HepG2 (cell line): Measurements from ENCODE around the gene KSR1. TPM values are rescaled to one million over a fixed set of nuclear protein-coding genes. Genes with fewer than 3 reads are reported as not detected.
A peak's percentile ranks its signal among the peaks of the same experiment; 100 is the strongest.

Experiments
- ATAC-seq: fragments of 200-7000 bp; cut with Tn5 transposase; 3 replicates; pipeline ENCODE4 v1.9.1; 2020; ENCODE audit warnings: mild to moderate bottlenecking, moderate library complexity
- BruUV-seq: library from RNA; stranded (reverse); fragments of 400-500 nt; replicated peaks from 2 replicates; lab custom pipeline; 2021; lab: Mats Ljungman, UMichigan
- CTCF ChIA-PET: fragments of 300-600 bp; formaldehyde crosslinking; extraction: SDS; loops from one replicate; lab custom pipeline; 2021; ENCODE audit warnings: low total read pairs, inconsistent platforms, low intra/inter-chr PET ratio; lab: Yijun Ruan, JAX
- POLR2A ChIA-PET: fragments of 350-600 bp; sonication (Branson Sonifier 250); formaldehyde crosslinking; loops from one replicate; lab custom pipeline; 2020; ENCODE audit warnings: antibody characterized with exemption, inconsistent platforms; lab: Yijun Ruan, JAX
- DNase-seq: peaks from one replicate; pipeline ENCODE4 v3.0.0-alpha.2; 2015; ENCODE audit warnings: low spot score
- FAIRE-seq: peaks from 3 replicates; lab custom pipeline; 2011; peaks lifted over from hg19 to GRCh38; lab: Jason Lieb, UNC
- H2AFZ ChIP-seq: one replicate; pipeline ENCODE4 v1.6.1; 2011; ENCODE audit warnings: low read length, inconsistent platforms
- H3K27ac ChIP-seq: fragments of 300-600 bp; 3 replicates; pipeline ENCODE4 v1.8.0; 2011; ENCODE audit warnings: mixed run types, mild to moderate bottlenecking, mixed read lengths, low read length, inconsistent platforms; ENCODE audit not compliant: insufficient read depth; ENCODE audit errors: extremely low read length
- H3K27me3 ChIP-seq, 2 experiments: fragments of 200-600 bp in 1 of 2; 2 replicates in 1 of 2; 3 replicates in 1 of 2; pipeline versions ENCODE4 v1.6.0 to v1.8.0; 2011; ENCODE audit warnings: low read length in 2 of 2, mild to moderate bottlenecking in 2 of 2, moderate library complexity in 2 of 2, inconsistent platforms in 1 of 2; ENCODE audit not compliant: insufficient read depth in 2 of 2, control insufficient read depth in 1 of 2
- H3K36me3 ChIP-seq, 2 experiments: fragments of 200-600 bp in 1 of 2; replicated peaks in 1 of 2; 2 replicates in 1 of 2; 3 replicates in 1 of 2; pipeline versions ENCODE4 v1.5.1 to v1.8.0; 2011; ENCODE audit warnings: low read length in 2 of 2, inconsistent platforms in 1 of 2; ENCODE audit not compliant: insufficient read depth in 2 of 2, control insufficient read depth in 1 of 2
- H3K4me1 ChIP-seq: 2 replicates; pipeline ENCODE4 v1.5.1; 2012; ENCODE audit warnings: low read length, inconsistent platforms; ENCODE audit not compliant: insufficient read depth
- H3K4me2 ChIP-seq: 2 replicates; pipeline ENCODE4 v1.6.0; 2011; ENCODE audit warnings: low read depth, low read length, inconsistent platforms
- H3K4me3 ChIP-seq, 3 experiments: fragments of 200-600 bp in 1 of 3; sonication (generic), shearing (Covaris generic) in 1 of 3; replicated peaks in 1 of 3; 2 replicates each; pipeline ENCODE4 v1.5.1; 2011 to 2016; ENCODE audit warnings: low read length in 3 of 3, inconsistent platforms in 2 of 3, low read depth in 2 of 3, mild to moderate bottlenecking in 2 of 3, control low read depth in 1 of 3, mixed read lengths in 1 of 3; ENCODE audit not compliant: insufficient read depth in 1 of 3
- H3K79me2 ChIP-seq: one replicate; pipeline ENCODE4 v1.6.1; 2011; ENCODE audit warnings: low read length, inconsistent platforms; ENCODE audit not compliant: insufficient read depth
- H3K9ac ChIP-seq: 2 replicates; pipeline ENCODE4 v1.6.0; 2011; ENCODE audit warnings: mild to moderate bottlenecking, low read depth, low read length, inconsistent platforms; ENCODE audit not compliant: insufficient read depth
- H3K9me3 ChIP-seq: 2 replicates; pipeline ENCODE4 v1.5.1; 2012; ENCODE audit warnings: mild to moderate bottlenecking, low read length
- H4K20me1 ChIP-seq: 2 replicates; pipeline ENCODE4 v1.6.0; 2011; ENCODE audit warnings: inconsistent platforms, mild to moderate bottlenecking, low read length, moderate library complexity; ENCODE audit not compliant: insufficient read depth
- ARNT2 ChIP-seq: sonication (generic); formaldehyde crosslinking; IDR thresholded peaks from 2 replicates; pipeline ENCODE4 v1.8.0; 2022; ENCODE audit warnings: mild to moderate bottlenecking, low read depth, missing genetic modification reagents, moderate library complexity
- BATF2 ChIP-seq: sonication (generic); formaldehyde crosslinking; IDR thresholded peaks from 2 replicates; pipeline ENCODE4 v1.8.0; 2022; ENCODE audit warnings: mild to moderate bottlenecking, missing genetic modification reagents, moderate library complexity
- CBX5 ChIP-seq: sonication (generic); formaldehyde crosslinking; IDR thresholded peaks from 2 replicates; pipeline ENCODE4 v1.4.0; 2020; ENCODE audit warnings: missing genetic modification reagents, borderline replicate concordance
- DNMT3B ChIP-seq: conservative IDR thresholded peaks from 2 replicates; pipeline ENCODE4 v1.6.1; 2016; ENCODE audit warnings: missing biosample characterization, control low read depth
- KDM5B ChIP-seq: sonication (generic); formaldehyde crosslinking; IDR thresholded peaks from 2 replicates; pipeline ENCODE4 v1.4.0; 2020; ENCODE audit warnings: missing genetic modification reagents, mild to moderate bottlenecking, borderline replicate concordance
- KLF11 ChIP-seq: IDR thresholded peaks from 2 replicates; pipeline ENCODE4 v1.6.1; 2016; ENCODE audit warnings: missing compliant biosample characterization
- MTF2 ChIP-seq: sonication (generic); formaldehyde crosslinking; IDR thresholded peaks from 2 replicates; pipeline ENCODE4 v1.5.0; 2020; ENCODE audit warnings: missing genetic modification reagents, borderline replicate concordance
- STAG1 ChIP-seq: sonication (generic); formaldehyde crosslinking; IDR thresholded peaks from 2 replicates; pipeline ENCODE4 v1.4.0; 2020; ENCODE audit warnings: missing genetic modification reagents
- TP53 ChIP-seq: sonication (generic); formaldehyde crosslinking; conservative IDR thresholded peaks from 2 replicates; pipeline ENCODE4 v1.4.0; 2020; ENCODE audit warnings: missing genetic modification reagents
- ZBTB2 ChIP-seq: sonication (generic); formaldehyde crosslinking; IDR thresholded peaks from 2 replicates; pipeline ENCODE4 v1.8.0; 2022; ENCODE audit warnings: low read depth, missing genetic modification reagents
- ZNF253 ChIP-seq: sonication (generic); formaldehyde crosslinking; IDR thresholded peaks from 2 replicates; pipeline ENCODE4 v1.8.0; 2022; ENCODE audit warnings: mild to moderate bottlenecking, missing genetic modification reagents, borderline replicate concordance
- ZNF652 ChIP-seq: IDR thresholded peaks from 2 replicates; pipeline ENCODE4 v1.6.1; 2016; ENCODE audit warnings: low read depth, borderline replicate concordance
- WGBS: methylation state at CpG from one replicate; pipeline ENCODE4 v1.1.6; 2017; ENCODE audit warnings: low lambda C conversion rate; 5-methylcytosine and 5-hydroxymethylcytosine counted together
- in situ Hi-C: cut with HindIII; loops from 2 replicates; pipeline ENCODE4 v1.10.0; 2017; ENCODE audit warnings: low pct_unique_long_range_greater_than_20kb; ENCODE audit not compliant: extremely low pct_ligation_motif_present
- intact Hi-C: fragments of 100-400 bp; cut with micrococcal nuclease; formaldehyde crosslinking; loops from one replicate; pipeline ENCODE4 v1.10.0; 2022; ENCODE audit not compliant: unreplicated experiment
- polyA plus RNA-seq, 8 experiments: library from polyadenylated mRNA; depleted of rRNA in 3 of 8; stranded (reverse) in 7 of 8; unstranded in 1 of 8; fragments of >200 nt; fragmentation: Illumina TruSeq in 4 of 8; extraction: Trizol in 4 of 8; gene quantifications; 2 replicates each; pipeline versions ENCODE4 v1.2.1 to v1.2.3, GENCODE V29; 2011 to 2016; ENCODE audit warnings: low read depth in 4 of 8, missing spikeins in 1 of 8, mixed read lengths in 1 of 8; ENCODE audit not compliant: insufficient read depth in 1 of 8
- total RNA-seq, 5 experiments: library from RNA; depleted of rRNA; stranded (reverse); fragments of >200 nt; fragmentation: Illumina TruSeq; extraction: Trizol; gene quantifications; 2 replicates each; pipeline ENCODE4 v1.2.3, GENCODE V29; 2016; ENCODE audit warnings: low read depth in 1 of 5
- TF ChIP-seq, protein P1 (sequence below): sonication (generic); formaldehyde crosslinking; conservative IDR thresholded peaks from 2 replicates; pipeline ENCODE4 v1.8.1; 2023; ENCODE audit warnings: missing genetic modification reagents
- TF ChIP-seq, protein P2 (sequence below): sonication (generic); formaldehyde crosslinking; IDR thresholded peaks from 2 replicates; pipeline ENCODE4 v1.5.0; 2020; ENCODE audit warnings: mild to moderate bottlenecking, missing genetic modification reagents, moderate library complexity

KSR1 gene
- total and polyA plus RNA-seq, 2 of the 13 experiments (the other 11 are each of a cell fraction or from before 2014, with no cell fraction given) = 10.1 to 16.6 TPM

DNA sequence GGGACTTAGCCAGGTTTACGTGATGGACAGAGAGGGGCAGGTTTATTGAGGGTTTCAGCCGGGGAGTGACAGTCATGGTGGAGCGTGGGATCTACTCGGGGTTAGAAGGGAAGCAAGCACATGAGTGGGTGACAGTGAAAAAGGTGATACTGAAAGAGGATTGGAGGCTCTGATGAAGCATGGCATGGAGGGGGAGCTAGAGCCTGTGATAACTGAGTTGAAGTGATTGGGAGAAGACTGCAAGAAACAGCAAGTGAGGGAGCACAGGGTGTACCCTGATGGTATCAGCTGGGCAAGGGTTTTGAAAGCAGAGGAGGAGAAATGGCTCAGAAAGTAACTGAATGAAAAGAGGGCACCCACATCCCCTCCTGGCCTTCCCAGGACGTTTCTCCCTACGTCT, 6.7 kb upstream of the KSR1 start:
- Histone ChIP-seq H2AFZ (no peak overlapping the region), H3K36me3 (no peaks in the 10 kb centered on the region), H3K4me3 (no peak overlapping the region), H3K4me2 (no peak overlapping the region), H3K27ac (no peak overlapping the region), H4K20me1 (no peaks in the 10 kb centered on the region), H3K9me3 (no peaks in the 10 kb centered on the region), H3K79me2 (no peaks in the 10 kb centered on the region), H3K27me3 (peaks cover 2 to 50% of the 10 kb centered on the region in 2 experiments; a peak in 3 of 5 replicates), H3K9ac (no peak overlapping the region), H3K4me1 (no peaks in the 10 kb centered on the region)
- ChIA-PET CTCF (no interaction called here), POLR2A (no interaction called here)
- 36% methylated on average over 6 of the region's 6 CpGs for WGBS
- no peak for FAIRE-seq
- no peak for DNase-seq
- intact Hi-C loops = no loop called here
- no peak for ATAC-seq
- TF ChIP-seq, protein P1, sequence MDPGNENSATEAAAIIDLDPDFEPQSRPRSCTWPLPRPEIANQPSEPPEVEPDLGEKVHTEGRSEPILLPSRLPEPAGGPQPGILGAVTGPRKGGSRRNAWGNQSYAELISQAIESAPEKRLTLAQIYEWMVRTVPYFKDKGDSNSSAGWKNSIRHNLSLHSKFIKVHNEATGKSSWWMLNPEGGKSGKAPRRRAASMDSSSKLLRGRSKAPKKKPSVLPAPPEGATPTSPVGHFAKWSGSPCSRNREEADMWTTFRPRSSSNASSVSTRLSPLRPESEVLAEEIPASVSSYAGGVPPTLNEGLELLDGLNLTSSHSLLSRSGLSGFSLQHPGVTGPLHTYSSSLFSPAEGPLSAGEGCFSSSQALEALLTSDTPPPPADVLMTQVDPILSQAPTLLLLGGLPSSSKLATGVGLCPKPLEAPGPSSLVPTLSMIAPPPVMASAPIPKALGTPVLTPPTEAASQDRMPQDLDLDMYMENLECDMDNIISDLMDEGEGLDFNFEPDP (CRISPR knock-in tag) = no peak
- no peak for TF ChIP-seq ZNF253 (CRISPR knock-in tag)
- TF ChIP-seq MTF2 (CRISPR knock-in tag) = no peak
- TF ChIP-seq CBX5 = no peak
- no peak for TF ChIP-seq TP53
- no peak for TF ChIP-seq ZBTB2 (CRISPR knock-in tag)
- TF ChIP-seq STAG1 (CRISPR knock-in tag) = peak; percentile 35; the same call in 1 of the 2 replicates
- TF ChIP-seq ZNF652 (CRISPR knock-in tag) = no peak
- TF ChIP-seq KDM5B = no peak
- TF ChIP-seq BATF2 = no peak
- no peak for TF ChIP-seq ARNT2 (CRISPR knock-in tag)
- TF ChIP-seq DNMT3B = no peak
- TF ChIP-seq KLF11 (CRISPR knock-in tag) = no peak
- TF ChIP-seq, protein P2, sequence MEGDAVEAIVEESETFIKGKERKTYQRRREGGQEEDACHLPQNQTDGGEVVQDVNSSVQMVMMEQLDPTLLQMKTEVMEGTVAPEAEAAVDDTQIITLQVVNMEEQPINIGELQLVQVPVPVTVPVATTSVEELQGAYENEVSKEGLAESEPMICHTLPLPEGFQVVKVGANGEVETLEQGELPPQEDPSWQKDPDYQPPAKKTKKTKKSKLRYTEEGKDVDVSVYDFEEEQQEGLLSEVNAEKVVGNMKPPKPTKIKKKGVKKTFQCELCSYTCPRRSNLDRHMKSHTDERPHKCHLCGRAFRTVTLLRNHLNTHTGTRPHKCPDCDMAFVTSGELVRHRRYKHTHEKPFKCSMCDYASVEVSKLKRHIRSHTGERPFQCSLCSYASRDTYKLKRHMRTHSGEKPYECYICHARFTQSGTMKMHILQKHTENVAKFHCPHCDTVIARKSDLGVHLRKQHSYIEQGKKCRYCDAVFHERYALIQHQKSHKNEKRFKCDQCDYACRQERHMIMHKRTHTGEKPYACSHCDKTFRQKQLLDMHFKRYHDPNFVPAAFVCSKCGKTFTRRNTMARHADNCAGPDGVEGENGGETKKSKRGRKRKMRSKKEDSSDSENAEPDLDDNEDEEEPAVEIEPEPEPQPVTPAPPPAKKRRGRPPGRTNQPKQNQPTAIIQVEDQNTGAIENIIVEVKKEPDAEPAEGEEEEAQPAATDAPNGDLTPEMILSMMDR = 0 out of 2 replicates have a peak, but pooled peaks have one; percentile 21
- in situ Hi-C loops = loop anchor here (5.0 kb wide), 1 partner anchor 52 kb away; no protein-coding TSS in a partner anchor
- BruUV-seq = no TSS peak
